ENCODE results near the gene RAC2. TPM values are rescaled to one million over a fixed set of nuclear protein-coding genes. Genes with fewer than 3 reads are reported as not detected.

RAC2 gene
- total and polyA plus RNA-seq, 2 of the 8 experiments (the other 6 are each of a cell fraction or from before 2014, with no cell fraction given), result 2.3 to 4.3 TPM

GRCh38 chr22:37274380-37274862 is 30.4 kb upstream of the RAC2 start:
- no peak overlapping the region for H4K91ac ChIP-seq (replicated peaks; ENCODE audit: insufficient read length, low read length)
- H2BK120ac ChIP-seq (replicated peaks; ENCODE audit: low read depth, low read length), result no peak overlapping the region
- TF ChIP-seq SUZ12 (IDR thresholded peaks at IDR 0.05; ENCODE audit: low read length) (no peak), JUND (IDR thresholded peaks at IDR 0.05; ENCODE audit: low read length) (no peak), RFX5 (IDR thresholded peaks at IDR 0.05; ENCODE audit: borderline replicate concordance, low read depth, low read length) (no peak), TAF1 (IDR thresholded peaks at IDR 0.05; ENCODE audit: low read depth, low read length) (no peak), KDM4A (IDR thresholded peaks at IDR 0.05; ENCODE audit: low read depth, low read length, severe bottlenecking) (no peak), HDAC2 (IDR thresholded peaks at IDR 0.05; ENCODE audit: borderline replicate concordance in 1 of 2, low read depth in 2 of 2, low read length in 2 of 2) (no peak), NRF1 (IDR thresholded peaks at IDR 0.05; ENCODE audit: low read depth, low read length) (no peak), POLR2AphosphoS5 (IDR thresholded peaks at IDR 0.05; ENCODE audit: low read depth, low read length) (no peak), BACH1 (IDR thresholded peaks at IDR 0.05; ENCODE audit: low read length) (no peak)
- CTCF ChIA-PET (ENCODE audit: partially characterized antibody), result interaction anchor here (1.1 to 2.8 kb wide), 4 partner anchors 13 to 212 kb away, joined by 3 to 8 read pairs (median 6); partner anchors contain the start of gene MFNG
- H3K27ac ChIP-seq (ENCODE audit: low read depth, low read length), result no peak overlapping the region
- no peaks in the 10 kb centered on the region for H3K79me1 ChIP-seq (ENCODE audit: low read depth, low read length)
- H2BK12ac ChIP-seq (ENCODE audit: low read depth, low read length), result no peak overlapping the region
- H3K4me2 ChIP-seq (ENCODE audit: insufficient read depth in 1 of 2, low read depth in 2 of 2, low read length in 2 of 2), result no peak overlapping the region
- no peak overlapping the region for H2BK15ac ChIP-seq (ENCODE audit: low read length)
- no peaks in the 10 kb centered on the region for H3K27me3 ChIP-seq (replicated peaks in 1 of 4; ENCODE audit: control insufficient read depth in 3 of 4, extremely low read depth in 1 of 4, insufficient read depth in 3 of 4, low read length in 3 of 4)
- no peak overlapping the region for H4K5ac ChIP-seq (ENCODE audit: insufficient read length, low read depth, low read length)
- no peak overlapping the region for H2AK5ac ChIP-seq (ENCODE audit: low read depth, low read length)
- H3K14ac ChIP-seq (ENCODE audit: insufficient read length), result no peak overlapping the region
- no peak overlapping the region; the same call in 1 of the 2 replicates for H2AFZ ChIP-seq (ENCODE audit: low read length)
- FAIRE-seq (no peak), DNase-seq (ENCODE audit: low read depth in 1 of 2, low spot score in 2 of 2) (no peak)
- no peaks in the 10 kb centered on the region for H3K36me3 ChIP-seq (ENCODE audit: control insufficient read depth in 2 of 4, insufficient read depth in 4 of 4, low read length in 3 of 4)
- H3K23ac ChIP-seq (ENCODE audit: insufficient read length), result no peak overlapping the region
- H4K20me1 ChIP-seq (replicated peaks in 1 of 2; ENCODE audit: control insufficient read depth in 1 of 2, insufficient read depth in 2 of 2, low read length in 2 of 2), result no peaks in the 10 kb centered on the region
- no peak overlapping the region for H3K9ac ChIP-seq (replicated peaks in 1 of 4; ENCODE audit: extremely low read depth in 1 of 4, low read depth in 3 of 4, low read length in 3 of 4)
- H3K4me3 ChIP-seq (ENCODE audit: extremely low read depth in 1 of 4, insufficient read depth in 2 of 4, low read depth in 3 of 4, low read length in 4 of 4), result no peak overlapping the region
- no peaks in the 10 kb centered on the region for H3K79me2 ChIP-seq (ENCODE audit: control insufficient read depth in 1 of 2, insufficient read depth in 2 of 2, low read length in 2 of 2)
- 0 out of 2 replicates have a peak, but pooled peaks cover 2% of the 10 kb centered on the region for H3K23me2 ChIP-seq (ENCODE audit: low read depth, low read length)
- WGBS, 2 experiments (ENCODE audit: extremely low coverage in 1 of 2, insufficient coverage in 1 of 2, insufficient read length in 1 of 2, insufficient replicate concordance in 2 of 2, low coverage in 1 of 2, low lambda C conversion rate in 2 of 2, missing lambda C conversion rate in 1 of 2), result 86% methylated on average over 7 of the region's 12 CpGs; no CpG with 5 or more reads in 1 of the 2 experiments
- no peak overlapping the region for H2BK20ac ChIP-seq (ENCODE audit: low read length)
- no peak overlapping the region for H3K56ac ChIP-seq (replicated peaks; ENCODE audit: insufficient read length, low read depth, low read length)
- no peak overlapping the region for H2BK5ac ChIP-seq (ENCODE audit: low read depth, low read length)
- H3K18ac ChIP-seq (ENCODE audit: extremely low read depth, low read length), result no peak overlapping the region
- H4K8ac ChIP-seq (ENCODE audit: extremely low read depth, insufficient read depth, low read length), result no peak overlapping the region
- H3K9me3 ChIP-seq (ENCODE audit: insufficient read depth in 2 of 2, low read depth in 1 of 2, low read length in 1 of 2), result no peaks in the 10 kb centered on the region
- POLR2A ChIA-PET (ENCODE audit: partially characterized antibody), result no interaction called here
- no peak overlapping the region for H3K4ac ChIP-seq (replicated peaks; ENCODE audit: insufficient read length, low read depth, low read length)
- H3K4me1 ChIP-seq (replicated peaks in 1 of 4; ENCODE audit: control insufficient read depth in 3 of 4, insufficient read depth in 4 of 4, low read length in 3 of 4), result peaks cover 0 to 2% (median 0%) of the 10 kb centered on the region in 4 experiments; a peak in 1 of 7 replicates
